Putamen (tissue), 1 donor: ENCODE measurements around the gene HHIPL1.

ENCODE experiments used
- DNase-seq: peaks from one replicate; pipeline ENCODE4 v3.0.0-alpha.2; 2016; ENCODE audit warnings: low spot score

Gene HHIPL1

DNA sequence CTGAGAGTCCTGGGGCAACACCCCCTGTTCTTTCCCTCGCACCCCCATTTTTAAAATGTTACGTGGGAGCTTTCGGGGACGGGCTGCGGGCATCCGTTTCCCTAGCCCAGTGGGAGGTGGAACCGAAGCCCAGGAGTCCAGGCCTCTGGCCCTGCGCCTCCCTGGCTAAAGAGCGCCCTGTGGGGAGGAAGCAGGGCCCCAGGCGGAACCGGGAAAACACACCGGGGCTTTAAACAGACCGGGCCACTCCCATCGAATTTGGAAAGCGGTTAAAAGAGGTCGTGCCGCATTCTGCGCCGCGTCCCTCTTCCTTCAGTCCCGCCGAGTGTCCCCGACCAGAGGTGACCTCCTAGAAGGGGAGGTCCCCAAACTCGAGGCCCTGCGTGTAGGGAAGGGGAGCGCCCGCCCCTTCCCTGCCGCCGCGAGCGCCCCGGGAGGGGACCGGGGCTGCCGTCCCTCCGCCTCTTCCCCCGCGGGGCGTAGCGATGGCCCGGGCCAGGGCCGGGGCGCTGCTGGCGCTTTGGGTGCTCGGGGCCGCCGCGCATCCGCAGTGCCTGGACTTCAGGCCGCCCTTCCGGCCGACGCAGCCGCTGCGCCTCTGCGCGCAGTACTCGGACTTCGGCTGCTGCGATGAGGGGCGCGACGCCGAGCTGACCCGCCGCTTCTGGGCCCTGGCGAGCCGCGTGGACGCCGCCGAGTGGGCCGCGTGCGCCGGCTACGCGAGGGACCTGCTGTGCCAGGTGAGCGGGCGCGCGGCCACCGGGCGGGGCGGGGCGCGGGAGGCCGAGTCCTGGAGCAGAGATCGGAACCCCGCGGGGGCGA is at the start of gene HHIPL1:
HHIPL1 (plus strand) TSS at position 407 of the 822 bp plus-strand sequence; CDS start at position 486, 79 bp downstream.
- no peak for DNase-seq

DNA sequence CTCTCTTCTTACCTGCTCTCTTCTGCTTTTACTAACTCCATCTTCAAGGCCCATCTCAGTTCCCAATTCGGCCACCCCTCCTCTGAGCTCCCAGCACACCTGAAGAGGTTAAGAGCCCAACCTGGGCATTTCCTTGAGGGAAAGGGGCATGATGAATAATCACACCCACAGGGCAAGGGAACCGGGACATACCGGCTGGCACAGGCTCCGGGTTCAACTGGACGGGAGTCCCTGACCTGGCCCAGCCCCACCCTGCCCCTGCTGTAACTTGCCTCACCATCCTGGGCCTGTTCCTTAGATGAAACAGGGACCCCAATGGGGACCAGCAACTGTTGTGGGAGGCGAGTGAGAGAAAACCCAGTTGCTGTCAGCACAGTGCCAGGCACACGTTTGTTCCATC is 49.4 kb upstream of the HHIPL1 start:
- no peak for DNase-seq

DNA sequence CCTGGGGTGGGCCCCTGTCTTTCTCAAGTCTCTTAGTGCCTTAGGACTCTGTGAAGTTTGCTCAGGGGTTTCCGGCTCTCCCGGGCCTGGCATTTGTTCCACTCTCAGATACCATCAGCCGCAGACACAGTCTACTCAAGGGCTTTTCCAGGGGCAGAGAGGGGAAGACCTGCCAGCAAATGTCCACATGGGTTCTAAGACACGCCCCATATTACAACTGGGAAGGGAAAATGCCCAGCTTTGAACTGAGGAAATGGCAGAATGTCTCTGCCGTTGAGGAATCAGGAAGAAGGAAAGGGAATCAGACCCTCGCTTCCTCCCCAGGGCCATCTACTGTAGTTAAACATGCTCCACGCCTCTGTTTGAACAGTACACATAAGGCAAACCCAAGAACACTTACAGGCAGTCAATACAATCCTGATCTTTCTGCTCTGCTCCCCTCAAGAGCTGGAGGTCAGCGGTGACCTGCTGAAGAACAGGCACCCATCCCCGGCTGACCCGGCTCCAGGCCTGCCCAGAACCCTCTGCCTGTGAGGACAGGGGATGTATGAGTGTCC is 48.8 kb upstream of the HHIPL1 start:
- no peak for DNase-seq

DNA sequence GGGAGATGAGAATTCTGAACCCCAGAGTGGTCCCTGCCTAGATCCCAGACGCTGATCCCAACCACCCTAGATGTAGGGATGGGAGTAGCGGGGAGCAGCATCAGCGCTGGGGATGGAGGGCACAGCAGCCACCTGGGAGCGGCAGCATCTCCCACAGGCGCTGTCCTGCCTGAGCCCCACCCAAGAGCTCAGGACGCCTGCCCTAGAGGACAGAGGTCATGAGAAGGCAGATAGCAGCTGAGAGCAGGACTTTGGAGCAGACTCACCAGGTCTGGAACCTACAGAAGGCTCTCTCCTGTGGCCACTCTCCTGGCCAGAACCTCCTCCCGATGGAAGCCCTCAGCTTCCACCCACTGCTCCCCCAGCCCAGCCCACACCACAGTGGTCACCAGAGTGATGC is 48.2 kb upstream of the HHIPL1 start:
- no peak for DNase-seq

DNA sequence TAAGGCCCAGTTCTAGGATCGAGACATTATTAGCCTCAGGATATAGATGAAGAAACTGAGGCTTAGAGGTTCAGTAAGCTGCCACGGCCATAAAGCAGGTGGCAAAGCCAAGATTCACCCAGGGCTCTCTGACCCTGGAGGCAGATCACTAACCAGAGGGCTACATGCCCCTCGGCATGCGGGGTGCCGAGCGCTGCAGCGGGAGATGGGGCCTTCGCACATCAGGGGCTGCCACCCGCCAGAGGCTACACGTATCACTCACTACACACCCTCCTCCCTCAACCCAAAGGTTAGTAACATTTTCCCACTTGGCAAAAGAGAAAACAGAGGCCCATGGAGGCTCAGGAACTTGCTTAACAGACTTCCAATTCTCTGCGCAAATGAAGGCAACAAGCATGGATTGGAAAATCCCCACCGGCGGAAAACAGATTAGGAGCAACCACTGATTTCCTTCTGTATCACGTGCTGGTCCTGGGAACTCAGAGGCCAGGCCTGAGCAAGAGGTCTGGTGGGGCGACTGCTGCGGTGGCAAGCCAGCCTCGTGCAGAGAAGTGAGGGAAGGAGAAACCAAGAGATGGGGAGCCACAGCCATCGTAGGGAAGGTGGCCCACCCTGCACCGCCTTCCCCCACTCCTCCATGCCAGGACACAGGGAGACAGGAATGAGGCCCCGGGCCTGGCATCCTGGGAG is 46.9 kb upstream of the HHIPL1 start:
- no peak for DNase-seq

DNA sequence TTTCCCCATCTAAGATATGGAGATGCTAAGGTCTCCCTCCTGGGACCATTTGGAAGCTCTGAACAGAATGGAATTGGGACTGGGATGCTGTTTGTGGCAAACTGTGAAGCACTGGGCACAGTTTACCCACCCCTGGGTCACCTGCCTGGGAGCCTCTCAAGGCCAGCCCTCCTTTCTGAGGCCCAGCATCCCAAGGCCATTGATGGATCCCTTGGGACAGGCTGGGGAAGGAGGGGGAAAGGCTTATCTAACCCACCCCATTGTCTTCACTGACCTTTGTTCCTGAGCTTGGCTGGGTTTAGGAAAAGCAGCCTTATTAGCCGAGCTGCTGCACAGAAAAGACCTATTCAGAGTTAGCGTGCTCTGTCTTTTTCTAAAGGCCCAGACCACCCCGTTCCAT is 46.2 kb upstream of the HHIPL1 start:
- no peak for DNase-seq

DNA sequence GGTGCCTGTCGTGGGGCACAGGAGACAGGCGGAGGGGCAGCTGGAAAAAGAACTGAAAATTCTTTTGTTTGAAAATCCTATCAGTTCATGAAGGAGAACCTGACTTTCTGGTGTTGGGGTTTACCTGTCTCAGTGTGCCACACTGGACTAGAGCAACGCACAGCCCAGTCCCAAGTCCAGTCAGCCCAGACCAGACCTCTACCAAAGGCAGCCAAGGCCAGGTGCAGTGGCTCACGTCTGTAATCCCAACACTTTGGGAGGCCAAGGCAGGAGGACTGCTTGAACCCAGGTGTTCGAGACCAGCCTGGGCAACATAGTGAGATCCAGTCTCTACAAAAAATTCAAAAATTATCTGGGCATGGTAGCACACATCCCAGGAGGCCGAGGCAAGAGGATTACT is 45.5 kb upstream of the HHIPL1 start:
- DNase-seq: no peak

DNA sequence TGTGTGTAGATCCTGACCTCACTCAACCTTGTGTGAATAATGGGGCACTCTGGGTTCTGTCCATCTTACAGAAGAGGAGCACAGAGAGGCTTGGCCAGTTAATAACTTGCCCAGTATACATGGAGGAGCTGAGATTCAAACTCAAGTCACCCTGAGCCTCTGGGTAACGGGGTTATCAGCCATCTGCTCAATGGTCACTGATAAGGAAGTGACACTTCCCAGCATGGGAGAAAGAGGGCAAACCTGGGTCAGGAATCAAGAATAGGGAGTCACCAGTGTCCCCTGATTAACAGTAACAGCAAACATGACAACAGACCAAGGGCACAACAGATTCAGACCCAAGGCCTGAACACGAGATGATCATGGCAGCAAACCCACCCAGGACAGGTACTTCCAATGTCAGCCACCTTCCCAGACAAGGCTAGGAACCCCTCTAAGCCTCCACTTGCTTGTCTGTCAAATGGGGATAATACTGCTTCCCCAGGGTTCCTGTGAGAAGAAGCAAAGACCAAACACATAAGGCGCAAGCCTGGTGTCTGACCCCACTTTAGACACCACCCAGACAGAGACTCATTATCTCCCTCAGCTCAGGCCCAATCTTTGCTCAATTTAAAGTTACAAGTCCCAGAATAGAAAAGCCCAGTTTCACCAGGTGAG is 44.6 kb upstream of the HHIPL1 start:
- DNase-seq: no peak

DNA sequence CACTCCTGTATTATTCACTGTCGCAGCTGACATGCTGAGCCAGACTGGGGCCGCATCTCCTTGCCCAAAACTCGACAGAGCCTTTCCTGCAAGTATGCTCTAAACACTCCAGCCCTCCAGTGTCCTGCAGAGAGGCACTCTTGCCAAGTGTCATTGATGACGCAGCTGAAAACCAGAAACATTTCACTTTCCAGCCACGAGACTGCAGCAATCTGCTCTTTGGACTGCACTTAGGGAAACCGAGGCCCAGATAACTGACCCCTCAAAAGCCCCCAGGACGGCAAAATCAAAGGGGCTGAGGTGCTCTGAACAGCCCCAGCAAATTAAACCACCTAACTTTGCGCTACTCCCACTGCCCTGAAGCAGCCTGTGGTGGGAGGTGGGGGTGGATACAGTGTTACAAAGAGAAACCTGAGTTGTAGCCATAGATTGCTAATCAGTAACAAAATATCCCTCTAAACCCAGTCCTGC is 43.5 kb upstream of the HHIPL1 start:
- peak; percentile 50 for DNase-seq

DNA sequence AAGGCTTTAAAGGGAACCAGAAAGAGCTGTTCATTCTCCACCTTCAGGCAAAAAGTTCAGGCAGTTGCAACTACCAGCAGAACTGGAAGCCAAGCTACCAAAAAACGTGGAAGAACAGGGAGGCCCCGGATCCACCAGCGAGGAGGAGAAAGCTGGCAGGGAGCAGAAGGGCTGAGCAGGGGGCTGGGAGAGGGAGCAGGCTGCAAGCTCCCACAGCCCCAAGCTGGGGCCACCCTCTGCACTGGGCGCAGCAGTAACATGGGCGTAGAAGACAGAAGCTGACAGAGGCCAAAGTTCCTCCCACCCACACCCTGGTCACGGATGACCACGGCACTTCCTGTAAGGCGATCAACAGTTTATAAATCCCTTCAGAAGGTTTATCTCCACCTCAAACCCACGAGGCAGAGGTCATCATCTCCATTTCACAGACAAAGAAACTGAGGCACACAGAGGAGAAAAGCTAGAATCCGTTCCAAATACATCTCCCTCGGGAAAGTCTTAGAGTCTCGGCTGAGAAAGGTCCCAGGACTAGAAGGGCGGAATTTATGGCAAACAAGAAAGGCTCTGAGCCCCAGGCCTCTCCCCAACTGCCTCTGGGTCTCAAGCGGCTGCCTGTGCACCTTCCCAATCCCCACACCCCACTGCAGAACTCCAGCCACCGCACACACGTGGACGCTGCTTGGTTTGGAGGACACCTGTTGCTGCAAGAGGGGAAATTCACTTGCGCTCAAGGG is 42.7 kb upstream of the HHIPL1 start:
- DNase-seq: no peak

DNA sequence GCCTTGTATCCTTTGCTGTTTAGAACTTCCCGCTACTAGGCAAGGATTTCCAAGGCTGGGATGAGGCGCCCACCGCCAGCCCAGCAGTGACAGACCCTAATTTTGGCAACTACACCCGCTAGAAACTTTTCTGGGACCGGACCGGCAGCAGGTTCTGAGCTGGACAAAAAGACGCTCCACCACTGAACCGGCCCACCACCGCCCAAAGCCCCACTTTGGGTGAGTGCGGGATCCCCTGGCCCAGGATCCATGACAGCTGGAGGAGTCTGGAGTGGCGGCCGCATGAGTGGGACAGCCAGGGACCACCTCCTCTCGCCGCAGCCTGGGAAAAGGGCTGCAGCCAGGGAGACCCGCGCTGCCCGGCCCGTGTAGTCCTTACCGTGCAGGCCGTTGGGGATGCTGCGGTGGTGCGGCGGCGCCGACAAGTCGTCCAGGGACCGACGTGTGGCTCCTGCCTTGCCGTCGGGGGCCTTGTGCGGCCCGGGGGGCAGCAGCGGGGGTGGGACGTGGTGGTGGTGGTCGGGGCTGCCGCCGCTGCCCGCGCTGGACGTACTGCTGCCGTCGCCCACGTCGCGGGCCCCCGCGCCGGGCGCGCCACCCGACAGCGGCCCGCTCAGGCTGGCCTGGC is 42.0 kb upstream of the HHIPL1 start:
- no peak for DNase-seq

DNA sequence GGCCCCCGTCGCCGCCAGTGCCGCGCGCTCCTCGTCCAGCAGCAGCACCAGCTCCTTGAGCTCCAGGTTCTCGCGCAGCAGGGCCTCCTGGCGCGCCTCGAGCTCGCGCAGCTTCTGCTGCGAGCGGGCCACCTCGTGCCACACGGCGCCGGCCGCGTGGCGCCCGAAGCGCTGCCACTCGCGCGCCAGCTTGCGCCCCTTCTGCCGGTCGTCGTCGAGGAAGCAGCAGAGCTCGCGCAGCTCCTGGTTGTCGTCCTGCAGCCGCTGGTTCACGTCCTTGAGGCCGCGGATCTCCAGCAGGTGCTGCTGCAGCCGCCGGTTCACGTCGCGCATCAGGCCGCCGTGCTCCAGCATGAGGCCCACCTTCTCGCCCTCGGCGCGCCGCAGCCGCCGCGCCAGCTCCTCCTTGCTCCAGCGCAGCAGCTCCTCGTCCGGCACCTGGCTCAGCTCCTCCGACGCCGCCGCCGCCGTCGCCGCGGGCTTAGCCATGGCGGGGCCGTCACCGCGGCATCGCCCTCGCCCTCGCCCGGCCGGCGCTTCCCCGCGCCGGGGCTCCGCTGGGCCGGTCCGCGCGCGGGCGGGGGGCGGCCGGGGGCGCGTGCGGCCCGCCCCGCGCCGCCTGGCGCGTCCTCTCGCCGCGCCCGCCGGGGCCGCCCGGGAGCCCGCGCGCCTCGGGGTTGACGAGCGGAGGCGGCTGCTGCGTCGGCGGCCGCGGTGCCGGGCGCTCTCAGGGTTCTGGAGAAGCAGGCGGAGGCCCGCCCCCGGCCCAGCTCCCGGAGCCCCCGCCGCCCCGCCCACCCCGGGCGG is 41.3 kb upstream of the HHIPL1 start, which contains the start of gene CCDC85C:
CCDC85C (minus strand) TSS at position 737 of the 807 bp plus-strand sequence; CDS start at position 489, 248 bp downstream.
- no peak for DNase-seq

DNA sequence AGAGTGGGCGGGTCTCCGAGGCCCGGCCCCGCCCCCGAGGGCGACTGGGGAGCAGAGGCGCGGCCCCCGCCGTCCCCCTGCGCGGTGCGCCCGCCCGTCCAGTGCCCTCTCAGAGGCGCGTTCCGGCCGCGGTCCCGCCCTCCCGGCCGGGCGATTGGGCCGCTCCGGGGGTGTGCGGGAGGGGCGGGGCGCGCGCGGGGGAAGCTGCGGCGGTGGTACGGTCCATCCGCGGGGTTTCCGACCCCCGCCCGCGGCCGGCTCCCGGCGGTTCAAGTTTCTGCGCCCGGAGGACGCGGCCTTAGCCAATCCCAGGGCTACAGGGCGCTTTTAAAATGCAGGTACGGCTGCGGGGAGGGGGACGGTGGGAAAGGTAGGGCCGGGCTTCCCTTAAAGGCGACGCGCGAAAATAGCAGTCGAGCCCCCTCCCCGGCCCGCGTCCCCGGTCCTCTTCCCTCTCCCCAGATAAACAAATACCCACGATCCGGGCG is 40.6 kb upstream of the HHIPL1 start:
- peak; percentile 95 for DNase-seq

DNA sequence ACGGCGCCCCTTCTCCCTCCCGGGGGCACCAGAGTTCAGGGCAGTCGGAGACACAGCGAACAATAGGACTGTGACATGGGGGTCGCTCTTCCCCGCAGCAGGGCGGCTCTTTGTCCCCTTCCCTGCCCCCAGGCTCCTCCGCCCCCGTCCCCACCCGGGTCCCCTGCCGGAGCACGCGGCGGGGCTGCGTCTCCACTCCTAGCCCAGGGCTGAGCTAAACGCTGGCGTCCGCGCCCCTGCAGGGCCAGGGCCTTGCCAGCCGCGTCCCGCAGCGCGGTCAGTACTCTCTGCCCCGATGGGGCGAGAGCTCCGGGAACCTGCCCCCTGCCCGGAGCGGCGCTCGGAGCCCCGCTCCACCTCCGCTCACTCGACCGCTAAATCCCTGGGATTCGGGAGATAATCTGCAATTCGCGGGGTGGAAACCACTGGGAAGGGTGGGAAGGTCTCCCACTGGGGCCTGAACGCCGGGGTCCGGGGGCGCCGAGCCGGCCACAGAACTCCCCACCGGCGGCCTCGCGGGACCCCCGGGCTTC is 40.1 kb upstream of the HHIPL1 start:
- DNase-seq: no peak

DNA sequence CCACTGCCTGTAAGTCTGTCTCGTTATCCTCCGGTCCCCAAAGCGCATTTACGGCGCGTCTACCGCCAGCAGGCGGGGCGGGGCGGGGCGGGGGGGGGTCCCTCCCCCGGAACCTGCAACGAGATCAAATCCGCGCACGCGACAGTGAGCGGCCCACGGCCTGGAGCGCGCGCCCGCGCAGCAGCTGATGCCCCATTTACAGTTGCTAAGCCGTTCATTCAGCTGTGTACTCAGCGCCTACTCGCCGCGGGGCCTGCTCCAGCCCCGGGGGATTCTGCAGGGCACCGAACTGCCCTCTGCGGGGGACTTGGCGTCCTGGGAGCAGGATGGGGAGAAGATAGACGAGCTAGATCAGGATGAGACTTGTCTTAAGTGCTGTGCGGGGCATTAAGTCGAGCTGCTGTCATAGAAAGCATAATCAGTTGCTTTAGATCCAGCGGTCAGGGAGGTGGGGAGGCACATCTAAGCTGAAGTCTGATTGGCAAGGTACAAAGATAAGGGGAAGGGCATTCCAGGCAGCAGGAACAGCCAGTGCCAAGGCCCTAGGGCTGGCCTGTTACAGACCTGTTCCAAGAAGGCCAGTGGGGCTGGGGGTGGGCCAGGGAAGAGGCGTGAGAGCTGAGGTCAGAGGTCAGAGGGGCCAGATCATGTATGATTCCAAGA is 39.5 kb upstream of the HHIPL1 start:
- peak; percentile 68 for DNase-seq

DNA sequence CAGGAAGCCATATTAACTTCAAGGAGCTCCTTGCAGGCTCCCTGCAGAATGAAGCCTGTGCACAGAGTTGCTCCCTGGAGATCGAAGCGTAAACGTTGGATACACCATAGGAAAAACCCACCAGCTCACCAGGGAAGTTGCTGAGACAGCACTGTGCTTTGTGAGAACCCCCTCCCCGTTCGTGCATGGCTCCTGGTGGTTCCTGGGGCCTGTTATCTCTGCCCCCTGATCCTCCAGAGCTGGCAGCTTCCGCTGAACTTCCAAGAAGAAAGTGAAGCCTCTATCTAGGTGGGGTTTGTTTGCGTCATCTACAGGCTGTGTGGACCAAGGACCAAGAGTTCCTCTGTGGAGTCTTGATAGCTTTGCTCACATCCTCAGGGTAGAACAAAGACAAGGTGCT is 38.6 kb upstream of the HHIPL1 start:
- DNase-seq: no peak

DNA sequence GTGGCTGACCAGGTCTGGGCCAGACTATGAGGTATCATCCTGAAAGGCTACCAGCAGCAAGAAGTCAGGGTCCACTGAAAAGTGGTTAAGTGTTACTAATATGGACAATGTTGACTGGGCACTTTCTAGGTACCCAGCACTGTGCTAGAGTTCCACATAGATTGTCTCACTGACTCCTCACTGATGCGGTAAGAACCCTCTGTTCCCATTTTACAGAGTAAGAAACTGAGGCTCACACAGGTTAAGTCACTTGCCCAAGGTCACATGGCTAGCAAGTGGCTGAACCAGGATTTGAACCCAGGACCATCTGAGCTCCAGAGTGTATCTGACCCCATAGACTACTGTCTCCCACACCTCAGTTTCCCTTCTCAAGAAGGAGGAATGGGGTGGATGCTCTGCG is 36.3 kb upstream of the HHIPL1 start:
- DNase-seq: no peak

DNA sequence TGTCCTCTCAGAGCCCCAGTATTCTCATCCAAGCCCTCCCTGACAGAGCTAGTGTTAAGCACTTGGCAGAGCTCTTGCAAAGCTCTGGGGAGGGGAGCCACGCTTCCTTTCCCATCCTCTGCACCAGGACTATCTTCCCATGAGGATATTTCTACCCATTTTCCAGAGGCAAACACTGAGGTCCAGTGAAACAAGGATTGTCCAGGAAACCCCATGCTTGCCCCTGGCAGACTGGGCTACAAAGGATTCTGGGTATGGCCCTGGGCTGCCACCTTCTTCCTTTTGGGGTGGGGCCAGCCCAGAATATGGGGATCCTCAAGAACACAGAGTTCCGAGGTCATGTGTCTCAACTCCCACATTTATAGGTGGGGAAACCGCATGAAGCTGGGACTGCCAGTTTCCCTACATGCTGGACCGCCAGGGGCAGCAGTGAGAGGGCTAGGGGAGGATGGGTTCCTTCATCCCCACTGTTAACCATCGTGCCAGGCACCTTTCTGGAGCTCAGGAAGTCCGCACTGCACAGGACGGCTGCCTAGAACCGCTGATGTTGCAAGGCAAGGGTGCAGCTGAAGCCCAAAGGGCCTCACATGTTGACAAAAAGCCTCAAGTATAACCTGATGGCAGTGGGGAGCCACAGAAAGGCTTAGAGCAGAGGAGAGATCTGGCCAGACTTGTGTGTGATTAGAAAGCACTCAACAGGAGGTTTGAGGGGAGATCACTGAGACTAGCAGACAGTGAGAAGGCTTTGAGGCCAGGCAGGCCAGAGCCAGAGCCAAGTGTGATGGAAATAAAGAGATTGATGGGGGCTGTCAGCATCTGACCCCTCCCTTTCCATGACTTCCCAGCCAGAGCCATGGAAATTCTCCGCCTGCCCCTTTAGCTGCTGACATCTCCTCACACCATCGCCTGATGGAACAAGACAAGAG is 35.4 kb upstream of the HHIPL1 start:
- no peak for DNase-seq
